ENCODE data around the gene HPRT1. TPM values are rescaled to one million over a fixed set of nuclear protein-coding genes. Genes with fewer than 3 reads are reported as not detected.
A peak's percentile ranks its signal among the peaks of the same experiment; 100 is the strongest.

The HPRT1 gene
- total RNA-seq, 1 experiment from 2014 or later = 38.2 TPM

DNA sequence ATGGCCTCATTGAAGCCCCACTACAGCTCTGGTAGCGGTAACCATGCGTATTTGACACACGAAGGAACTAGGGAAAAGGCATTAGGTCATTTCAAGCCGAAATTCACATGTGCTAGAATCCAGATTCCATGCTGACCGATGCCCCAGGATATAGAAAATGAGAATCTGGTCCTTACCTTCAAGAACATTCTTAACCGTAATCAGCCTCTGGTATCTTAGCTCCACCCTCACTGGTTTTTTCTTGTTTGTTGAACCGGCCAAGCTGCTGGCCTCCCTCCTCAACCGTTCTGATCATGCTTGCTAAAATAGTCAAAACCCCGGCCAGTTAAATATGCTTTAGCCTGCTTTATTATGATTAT, 876 bp downstream of the HPRT1 start:
- no peak for ATAC-seq
- no peaks in the 10 kb centered on the region for H3K36me3 Mint-ChIP-seq
- no peaks in the 10 kb centered on the region for H3K27me3 Mint-ChIP-seq (ENCODE audit: low read depth)
- no peaks in the 10 kb centered on the region for H3K9me3 Mint-ChIP-seq
- H3K27ac Mint-ChIP-seq = no peak overlapping the region; the same call in 1 of the 2 replicates
- 0 out of 2 replicates have a peak, but pooled peaks cover 7% of the 10 kb centered on the region for H3K4me1 Mint-ChIP-seq
- no peak for TF ChIP-seq TP53 (CRISPR knock-in tag; IDR thresholded peaks at IDR 0.05)
- TF ChIP-seq, protein P1, sequence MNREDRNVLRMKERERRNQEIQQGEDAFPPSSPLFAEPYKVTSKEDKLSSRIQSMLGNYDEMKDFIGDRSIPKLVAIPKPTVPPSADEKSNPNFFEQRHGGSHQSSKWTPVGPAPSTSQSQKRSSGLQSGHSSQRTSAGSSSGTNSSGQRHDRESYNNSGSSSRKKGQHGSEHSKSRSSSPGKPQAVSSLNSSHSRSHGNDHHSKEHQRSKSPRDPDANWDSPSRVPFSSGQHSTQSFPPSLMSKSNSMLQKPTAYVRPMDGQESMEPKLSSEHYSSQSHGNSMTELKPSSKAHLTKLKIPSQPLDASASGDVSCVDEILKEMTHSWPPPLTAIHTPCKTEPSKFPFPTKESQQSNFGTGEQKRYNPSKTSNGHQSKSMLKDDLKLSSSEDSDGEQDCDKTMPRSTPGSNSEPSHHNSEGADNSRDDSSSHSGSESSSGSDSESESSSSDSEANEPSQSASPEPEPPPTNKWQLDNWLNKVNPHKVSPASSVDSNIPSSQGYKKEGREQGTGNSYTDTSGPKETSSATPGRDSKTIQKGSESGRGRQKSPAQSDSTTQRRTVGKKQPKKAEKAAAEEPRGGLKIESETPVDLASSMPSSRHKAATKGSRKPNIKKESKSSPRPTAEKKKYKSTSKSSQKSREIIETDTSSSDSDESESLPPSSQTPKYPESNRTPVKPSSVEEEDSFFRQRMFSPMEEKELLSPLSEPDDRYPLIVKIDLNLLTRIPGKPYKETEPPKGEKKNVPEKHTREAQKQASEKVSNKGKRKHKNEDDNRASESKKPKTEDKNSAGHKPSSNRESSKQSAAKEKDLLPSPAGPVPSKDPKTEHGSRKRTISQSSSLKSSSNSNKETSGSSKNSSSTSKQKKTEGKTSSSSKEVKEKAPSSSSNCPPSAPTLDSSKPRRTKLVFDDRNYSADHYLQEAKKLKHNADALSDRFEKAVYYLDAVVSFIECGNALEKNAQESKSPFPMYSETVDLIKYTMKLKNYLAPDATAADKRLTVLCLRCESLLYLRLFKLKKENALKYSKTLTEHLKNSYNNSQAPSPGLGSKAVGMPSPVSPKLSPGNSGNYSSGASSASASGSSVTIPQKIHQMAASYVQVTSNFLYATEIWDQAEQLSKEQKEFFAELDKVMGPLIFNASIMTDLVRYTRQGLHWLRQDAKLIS (CRISPR knock-in tag; IDR thresholded peaks at IDR 0.05; ENCODE audit: borderline replicate concordance) = no peak
- no peak for TF ChIP-seq USF2 (CRISPR knock-in tag; IDR thresholded peaks at IDR 0.05)
- no peak for TF ChIP-seq PRRX2 (CRISPR knock-in tag; IDR thresholded peaks at IDR 0.05)
- TF ChIP-seq ZNF317 (CRISPR knock-in tag; IDR thresholded peaks at IDR 0.05; ENCODE audit: borderline replicate concordance, low read depth) = no peak
- TF ChIP-seq ZNF416 (CRISPR knock-in tag; IDR thresholded peaks at IDR 0.05) = no peak
- TF ChIP-seq, protein P2, sequence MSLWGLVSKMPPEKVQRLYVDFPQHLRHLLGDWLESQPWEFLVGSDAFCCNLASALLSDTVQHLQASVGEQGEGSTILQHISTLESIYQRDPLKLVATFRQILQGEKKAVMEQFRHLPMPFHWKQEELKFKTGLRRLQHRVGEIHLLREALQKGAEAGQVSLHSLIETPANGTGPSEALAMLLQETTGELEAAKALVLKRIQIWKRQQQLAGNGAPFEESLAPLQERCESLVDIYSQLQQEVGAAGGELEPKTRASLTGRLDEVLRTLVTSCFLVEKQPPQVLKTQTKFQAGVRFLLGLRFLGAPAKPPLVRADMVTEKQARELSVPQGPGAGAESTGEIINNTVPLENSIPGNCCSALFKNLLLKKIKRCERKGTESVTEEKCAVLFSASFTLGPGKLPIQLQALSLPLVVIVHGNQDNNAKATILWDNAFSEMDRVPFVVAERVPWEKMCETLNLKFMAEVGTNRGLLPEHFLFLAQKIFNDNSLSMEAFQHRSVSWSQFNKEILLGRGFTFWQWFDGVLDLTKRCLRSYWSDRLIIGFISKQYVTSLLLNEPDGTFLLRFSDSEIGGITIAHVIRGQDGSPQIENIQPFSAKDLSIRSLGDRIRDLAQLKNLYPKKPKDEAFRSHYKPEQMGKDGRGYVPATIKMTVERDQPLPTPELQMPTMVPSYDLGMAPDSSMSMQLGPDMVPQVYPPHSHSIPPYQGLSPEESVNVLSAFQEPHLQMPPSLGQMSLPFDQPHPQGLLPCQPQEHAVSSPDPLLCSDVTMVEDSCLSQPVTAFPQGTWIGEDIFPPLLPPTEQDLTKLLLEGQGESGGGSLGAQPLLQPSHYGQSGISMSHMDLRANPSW (CRISPR knock-in tag; conservative IDR thresholded peaks at IDR 0.05; ENCODE audit: low read depth) = no peak
- TF ChIP-seq CREB1 (CRISPR knock-in tag; IDR thresholded peaks at IDR 0.05) = no peak
- no peak for TF ChIP-seq ZNF671 (CRISPR knock-in tag; IDR thresholded peaks at IDR 0.05)
- no peak for DNase-seq (ENCODE audit: low spot score)
- ChIA-PET POLR2A (no interaction called here), CTCF (no interaction called here)
- peak overlapping the region; percentile 75 for H3K4me3 Mint-ChIP-seq

DNA sequence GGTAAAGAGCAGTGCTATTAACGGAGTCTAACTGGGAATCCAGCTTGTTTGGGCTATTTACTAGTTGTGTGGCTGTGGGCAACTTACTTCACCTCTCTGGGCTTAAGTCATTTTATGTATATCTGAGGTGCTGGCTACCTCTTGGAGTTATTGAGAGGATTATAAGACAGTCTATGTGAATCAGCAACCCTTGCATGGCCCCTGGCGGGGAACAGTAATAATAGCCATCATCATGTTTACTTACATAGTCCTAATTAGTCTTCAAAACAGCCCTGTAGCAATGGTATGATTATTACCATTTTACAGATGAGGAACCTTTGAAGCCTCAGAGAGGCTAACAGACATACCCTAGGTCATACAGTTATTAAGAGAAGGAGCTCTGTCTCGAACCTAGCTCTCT, 1.5 kb downstream of the HPRT1 start:
- peak overlapping the region; percentile 75 for H3K4me3 Mint-ChIP-seq
- 0 out of 2 replicates have a peak, but pooled peaks cover 7% of the 10 kb centered on the region for H3K4me1 Mint-ChIP-seq
- ATAC-seq (no peak), DNase-seq (ENCODE audit: low spot score) (no peak)
- CTCF ChIA-PET = no interaction called here
- no peaks in the 10 kb centered on the region for H3K36me3 Mint-ChIP-seq
- no peaks in the 10 kb centered on the region for H3K9me3 Mint-ChIP-seq
- no peaks in the 10 kb centered on the region for H3K27me3 Mint-ChIP-seq (ENCODE audit: low read depth)
- POLR2A ChIA-PET = no interaction called here
- TF ChIP-seq, protein P1 (CRISPR knock-in tag; IDR thresholded peaks at IDR 0.05; ENCODE audit: borderline replicate concordance) = no peak
- TF ChIP-seq, protein P3, sequence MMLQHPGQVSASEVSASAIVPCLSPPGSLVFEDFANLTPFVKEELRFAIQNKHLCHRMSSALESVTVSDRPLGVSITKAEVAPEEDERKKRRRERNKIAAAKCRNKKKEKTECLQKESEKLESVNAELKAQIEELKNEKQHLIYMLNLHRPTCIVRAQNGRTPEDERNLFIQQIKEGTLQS (CRISPR knock-in tag; conservative IDR thresholded peaks at IDR 0.05) = no peak
- TF ChIP-seq EMX1 (CRISPR knock-in tag; IDR thresholded peaks at IDR 0.05) = no peak
- no peak for TF ChIP-seq ETV6 (CRISPR knock-in tag; IDR thresholded peaks at IDR 0.05)
- no peak for TF ChIP-seq ERG (CRISPR knock-in tag; IDR thresholded peaks at IDR 0.05)
- TF ChIP-seq OVOL2 (CRISPR knock-in tag; IDR thresholded peaks at IDR 0.05; ENCODE audit: borderline replicate concordance) = no peak
- no peak overlapping the region for H3K27ac Mint-ChIP-seq
